Stomach (tissue), 4 donors: Measurements from ENCODE around the gene COL5A1.

ENCODE experiments used
- EP300 ChIP-seq: sonication (generic); formaldehyde crosslinking; IDR thresholded peaks from one replicate; pipeline ENCODE4 v1.6.1; 2017; ENCODE audit warnings: antibody characterized with exemption
- TF ChIP-seq, protein P1 (sequence below), 7 experiments: fragments of 450-650 bp in 4 of 7; fragments of 200-600 bp in 3 of 7; sonication (generic) in 3 of 7; IDR thresholded peaks; one replicate each; pipeline ENCODE4 v1.5.1; 2016 to 2019; ENCODE audit warnings: antibody characterized with exemption in 7 of 7, control low read depth in 2 of 7, mild to moderate bottlenecking in 1 of 7

DNA sequence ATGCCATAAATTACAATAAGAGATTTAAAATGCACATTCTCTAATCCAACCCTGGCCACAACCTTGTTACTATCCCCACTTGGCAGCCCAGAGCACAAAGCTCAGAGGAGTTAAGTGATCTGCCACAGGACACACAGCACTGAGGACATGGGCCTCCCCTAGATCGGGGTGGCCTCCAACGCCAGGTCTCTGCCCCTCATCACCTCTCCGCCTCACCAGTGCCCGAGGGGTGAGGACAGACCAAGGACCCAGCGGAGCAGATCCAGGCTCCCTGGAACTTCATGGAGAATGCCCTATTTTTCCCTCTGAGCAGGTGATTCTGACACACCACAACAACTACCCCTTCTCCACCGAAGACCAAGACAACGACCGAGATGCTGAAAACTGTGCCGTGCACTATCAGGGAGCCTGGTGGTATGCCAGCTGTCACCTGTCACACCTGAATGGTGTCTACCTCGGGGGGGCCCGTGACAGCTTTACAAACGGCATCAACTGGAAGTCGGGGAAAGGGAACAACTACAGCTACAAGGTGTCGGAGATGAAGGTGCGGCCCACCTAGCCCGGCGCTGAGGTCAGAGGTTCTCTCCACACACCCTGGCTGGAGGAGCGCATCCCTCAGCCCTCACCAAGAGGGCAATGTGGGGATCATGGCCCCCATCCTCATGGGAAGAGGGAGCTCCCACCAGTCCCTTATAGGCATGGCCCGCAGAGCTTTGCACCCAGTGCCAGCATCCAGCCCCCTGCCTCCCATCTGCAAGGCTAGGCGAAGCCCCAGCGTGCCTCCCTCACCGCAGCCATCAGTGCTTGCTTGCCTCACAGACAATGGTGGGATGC is 226.5 kb downstream of the COL5A1 start:
- TF ChIP-seq, protein P1, sequence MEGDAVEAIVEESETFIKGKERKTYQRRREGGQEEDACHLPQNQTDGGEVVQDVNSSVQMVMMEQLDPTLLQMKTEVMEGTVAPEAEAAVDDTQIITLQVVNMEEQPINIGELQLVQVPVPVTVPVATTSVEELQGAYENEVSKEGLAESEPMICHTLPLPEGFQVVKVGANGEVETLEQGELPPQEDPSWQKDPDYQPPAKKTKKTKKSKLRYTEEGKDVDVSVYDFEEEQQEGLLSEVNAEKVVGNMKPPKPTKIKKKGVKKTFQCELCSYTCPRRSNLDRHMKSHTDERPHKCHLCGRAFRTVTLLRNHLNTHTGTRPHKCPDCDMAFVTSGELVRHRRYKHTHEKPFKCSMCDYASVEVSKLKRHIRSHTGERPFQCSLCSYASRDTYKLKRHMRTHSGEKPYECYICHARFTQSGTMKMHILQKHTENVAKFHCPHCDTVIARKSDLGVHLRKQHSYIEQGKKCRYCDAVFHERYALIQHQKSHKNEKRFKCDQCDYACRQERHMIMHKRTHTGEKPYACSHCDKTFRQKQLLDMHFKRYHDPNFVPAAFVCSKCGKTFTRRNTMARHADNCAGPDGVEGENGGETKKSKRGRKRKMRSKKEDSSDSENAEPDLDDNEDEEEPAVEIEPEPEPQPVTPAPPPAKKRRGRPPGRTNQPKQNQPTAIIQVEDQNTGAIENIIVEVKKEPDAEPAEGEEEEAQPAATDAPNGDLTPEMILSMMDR (IDR thresholded peaks at IDR 0.05): no peak
- no peak for TF ChIP-seq EP300
